GM18502 (cell line): ENCODE results near the gene ZNF491.
"Not testable (repeated sequence)": the region's sequence is repeated elsewhere in the genome, so short reads cannot be mapped to it uniquely, and the experiment has no call there.

Experiments used
- ATAC-seq: cut with Tn5 transposase; IDR thresholded peaks from one replicate; pipeline ENCODE4 v1.9.1; 2021; ENCODE audit warnings: mild to moderate bottlenecking; ENCODE audit not compliant: unreplicated experiment, poor library complexity

ZNF491 gene

GRCh38 chr19:11798391-11799330 lies at the start of gene ZNF491:
ZNF491 (plus strand) TSS chr19:11798523; CDS start chr19:11805954, 7,431 bp downstream.
- ATAC-seq: peak; percentile 95

- ATAC-seq: no peak
These were observed 48.6 kb upstream of the ZNF491 start for GRCh38 chr19:11749751-11750150.

GRCh38 chr19:11752244-11752736 lies 46.0 kb upstream of the ZNF491 start:
- ATAC-seq: no peak

GRCh38 chr19:11754663-11755062 lies 43.7 kb upstream of the ZNF491 start:
- no peak for ATAC-seq

- ATAC-seq: no peak
These were observed 41.4 kb upstream of the ZNF491 start for GRCh38 chr19:11756965-11757364.

GRCh38 chr19:11759805-11760204 lies 38.5 kb upstream of the ZNF491 start:
- no peak for ATAC-seq

GRCh38 chr19:11763117-11763516 lies 35.2 kb upstream of the ZNF491 start:
- ATAC-seq: no peak

- ATAC-seq: no peak
These were observed 34.7 kb upstream of the ZNF491 start for GRCh38 chr19:11763611-11764010.

GRCh38 chr19:11766597-11767591 lies 31.4 kb upstream of the ZNF491 start, which contains the start of gene ZNF441:
ZNF441 (plus strand) TSS chr19:11767000; CDS start chr19:11767194, 194 bp downstream.
- peak; percentile 93 for ATAC-seq

- no peak for ATAC-seq
These were observed 30.6 kb upstream of the ZNF491 start for GRCh38 chr19:11767633-11768133.

- no peak for ATAC-seq
These were observed 28.3 kb upstream of the ZNF491 start for GRCh38 chr19:11769995-11770394.

- not testable (repeated sequence) for ATAC-seq
These were observed 26.8 kb upstream of the ZNF491 start for GRCh38 chr19:11771520-11771919.

- ATAC-seq: not testable (repeated sequence)
These were observed 21.7 kb upstream of the ZNF491 start for GRCh38 chr19:11776669-11777068.

- no peak for ATAC-seq
These were observed 17.8 kb upstream of the ZNF491 start for GRCh38 chr19:11780431-11781020.

GRCh38 chr19:11781295-11782057 lies 16.8 kb upstream of the ZNF491 start:
- ATAC-seq: no peak

GRCh38 chr19:11783767-11784166 lies 14.6 kb upstream of the ZNF491 start:
- ATAC-seq: no peak

GRCh38 chr19:11784356-11784755 lies 14.0 kb upstream of the ZNF491 start:
- ATAC-seq: no peak

GRCh38 chr19:11787536-11787935 lies 10.8 kb upstream of the ZNF491 start:
- no peak for ATAC-seq

GRCh38 chr19:11792942-11793341 lies 5.4 kb upstream of the ZNF491 start:
- no peak for ATAC-seq
